NCI-H2227 (cell line): Measurements from ENCODE around the gene PGLYRP3.
A peak's percentile ranks its signal among the peaks of the same experiment; 100 is the strongest.

Experiments used
- DNase-seq: peaks from one replicate; lab custom pipeline; 2025; ENCODE audit not compliant: unreplicated experiment; lab: John Stamatoyannopoulos, UW

PGLYRP3 gene, protein sequence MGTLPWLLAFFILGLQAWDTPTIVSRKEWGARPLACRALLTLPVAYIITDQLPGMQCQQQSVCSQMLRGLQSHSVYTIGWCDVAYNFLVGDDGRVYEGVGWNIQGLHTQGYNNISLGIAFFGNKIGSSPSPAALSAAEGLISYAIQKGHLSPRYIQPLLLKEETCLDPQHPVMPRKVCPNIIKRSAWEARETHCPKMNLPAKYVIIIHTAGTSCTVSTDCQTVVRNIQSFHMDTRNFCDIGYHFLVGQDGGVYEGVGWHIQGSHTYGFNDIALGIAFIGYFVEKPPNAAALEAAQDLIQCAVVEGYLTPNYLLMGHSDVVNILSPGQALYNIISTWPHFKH

DNA sequence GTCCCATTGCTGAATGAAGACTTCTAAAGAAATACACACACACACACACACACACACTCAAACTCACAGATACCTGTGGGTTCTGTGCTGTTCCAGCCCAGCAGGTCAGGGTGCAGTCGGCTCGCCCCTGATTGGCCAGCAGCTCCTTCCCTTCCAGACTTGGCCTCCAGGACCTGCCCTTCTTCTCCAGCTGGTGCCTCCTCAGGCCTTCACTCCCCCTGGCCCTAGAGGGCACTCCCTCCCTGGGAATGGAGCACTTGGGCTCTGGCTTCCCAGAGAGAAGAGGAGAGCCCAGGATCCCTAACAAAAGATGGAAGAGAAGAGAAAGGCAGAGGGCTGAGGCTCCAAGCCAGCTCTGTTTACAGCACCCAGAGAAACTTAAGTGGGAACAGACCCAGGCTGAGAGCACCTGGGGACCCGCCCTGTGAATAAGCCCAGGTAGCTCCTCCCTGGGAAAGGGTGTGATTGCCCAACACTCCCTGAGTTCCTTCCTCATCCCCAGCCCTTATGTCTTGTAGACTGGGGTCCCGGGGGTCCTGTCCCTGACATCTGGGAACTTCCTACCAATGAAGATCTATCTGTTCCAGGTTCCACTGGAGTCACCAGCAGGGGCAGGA is at the start of gene PGLYRP3:
TSS of gene PGLYRP3 (minus strand) at position 383 of the 617 bp plus-strand sequence. CDS start 2,287 bp downstream, outside the sequence.
- no peak for DNase-seq

GRCh38 chr1:153362187-153362775 is 49.5 kb upstream of the PGLYRP3 start:
- DNase-seq: no peak

DNA sequence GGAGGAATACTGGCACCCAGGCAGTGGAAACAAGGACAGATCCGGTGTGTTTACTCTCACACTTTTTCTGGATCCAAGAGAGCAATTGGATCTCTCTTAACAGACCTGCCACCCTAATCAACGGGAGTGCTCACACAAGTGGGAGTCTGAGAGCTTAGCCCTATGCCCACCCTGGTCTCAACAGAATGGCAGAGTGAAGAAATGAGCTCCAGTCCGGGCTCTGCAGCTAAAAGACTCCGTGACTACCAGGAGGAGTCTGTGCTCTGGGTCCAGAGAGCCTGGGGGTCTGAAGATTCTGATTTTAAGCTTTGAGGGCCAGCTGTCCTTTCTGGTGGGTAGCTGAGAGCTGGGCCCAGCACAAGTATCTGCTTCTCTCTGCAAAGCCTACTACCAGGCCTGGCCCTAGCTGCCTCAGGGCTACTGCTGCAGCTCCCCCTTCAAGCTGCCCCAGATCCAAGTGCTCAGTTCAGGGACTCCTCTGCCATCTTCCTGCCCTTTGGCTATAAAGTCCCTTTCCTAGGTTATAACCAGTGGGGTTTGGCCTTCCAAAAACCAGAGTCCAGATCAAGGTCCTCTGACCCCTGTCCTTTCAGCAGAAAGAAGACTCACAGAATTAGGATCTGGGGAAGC is 48.8 kb upstream of the PGLYRP3 start:
- no peak for DNase-seq

DNA sequence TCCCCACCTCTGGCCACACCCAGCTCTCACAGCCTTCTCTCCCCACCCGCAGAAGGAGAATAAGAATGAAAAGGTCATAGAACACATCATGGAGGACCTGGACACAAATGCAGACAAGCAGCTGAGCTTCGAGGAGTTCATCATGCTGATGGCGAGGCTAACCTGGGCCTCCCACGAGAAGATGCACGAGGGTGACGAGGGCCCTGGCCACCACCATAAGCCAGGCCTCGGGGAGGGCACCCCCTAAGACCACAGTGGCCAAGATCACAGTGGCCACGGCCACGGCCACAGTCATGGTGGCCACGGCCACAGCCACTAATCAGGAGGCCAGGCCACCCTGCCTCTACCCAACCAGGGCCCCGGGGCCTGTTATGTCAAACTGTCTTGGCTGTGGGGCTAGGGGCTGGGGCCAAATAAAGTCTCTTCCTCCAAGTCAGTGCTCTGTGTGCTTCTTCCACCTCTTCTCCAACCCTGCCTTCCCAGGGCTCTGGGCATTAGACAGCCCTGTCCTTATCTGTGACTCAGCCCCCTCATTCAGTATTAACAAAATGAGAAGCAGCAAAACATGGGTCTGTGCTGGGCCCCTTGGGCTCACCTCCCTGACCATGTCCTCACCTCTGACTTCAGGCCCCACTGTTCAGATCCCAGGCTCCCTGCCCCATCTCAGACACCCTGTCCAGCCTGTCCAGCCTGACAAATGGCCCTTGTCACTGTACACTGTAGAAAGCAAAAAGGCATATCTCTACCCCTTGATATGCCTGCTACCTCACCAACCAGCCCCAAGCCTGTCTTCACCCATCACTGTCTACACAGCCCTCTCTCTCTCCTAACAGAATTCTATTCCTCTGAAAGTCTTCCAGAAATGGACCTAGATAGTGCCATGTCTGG is 48.1 kb upstream of the PGLYRP3 start:
- DNase-seq: no peak

DNA sequence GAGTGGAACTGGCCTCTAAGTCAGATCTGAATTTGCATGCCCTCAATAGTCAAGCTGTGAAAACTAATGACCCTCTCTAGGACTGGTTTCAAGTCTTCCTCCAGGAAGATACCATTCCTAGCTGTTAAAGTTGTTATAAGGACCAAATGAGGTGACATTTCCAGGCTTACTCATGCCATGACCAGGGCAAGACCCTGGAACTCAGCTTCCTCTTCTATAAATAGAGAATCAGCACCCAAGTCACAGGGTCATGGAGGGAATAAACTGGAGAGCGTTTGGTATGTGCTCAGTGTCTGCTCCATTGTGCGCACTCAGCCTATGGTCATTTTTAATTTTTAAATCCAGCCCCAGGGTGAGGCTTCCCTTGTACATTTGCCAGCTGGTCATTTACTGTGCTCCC is 47.4 kb upstream of the PGLYRP3 start:
- no peak for DNase-seq

- DNase-seq: no peak
Measured at GRCh38 chr1:153359241-153359640, 46.5 kb upstream of the PGLYRP3 start.

DNA sequence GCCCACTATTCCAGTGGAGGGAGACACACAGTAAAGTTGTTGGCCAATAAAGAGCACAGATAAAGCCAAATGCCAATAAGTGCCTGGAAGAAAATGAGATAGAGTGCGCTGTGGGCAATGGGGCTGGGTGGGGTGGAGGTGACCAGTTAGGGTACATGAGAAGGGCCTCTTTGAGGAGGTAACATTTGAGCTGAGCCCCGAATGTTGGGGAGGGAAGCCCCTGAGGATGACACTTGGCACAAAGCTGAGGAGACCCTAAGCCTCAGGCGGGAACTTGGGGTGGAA is 45.9 kb upstream of the PGLYRP3 start:
- no peak for DNase-seq

DNA sequence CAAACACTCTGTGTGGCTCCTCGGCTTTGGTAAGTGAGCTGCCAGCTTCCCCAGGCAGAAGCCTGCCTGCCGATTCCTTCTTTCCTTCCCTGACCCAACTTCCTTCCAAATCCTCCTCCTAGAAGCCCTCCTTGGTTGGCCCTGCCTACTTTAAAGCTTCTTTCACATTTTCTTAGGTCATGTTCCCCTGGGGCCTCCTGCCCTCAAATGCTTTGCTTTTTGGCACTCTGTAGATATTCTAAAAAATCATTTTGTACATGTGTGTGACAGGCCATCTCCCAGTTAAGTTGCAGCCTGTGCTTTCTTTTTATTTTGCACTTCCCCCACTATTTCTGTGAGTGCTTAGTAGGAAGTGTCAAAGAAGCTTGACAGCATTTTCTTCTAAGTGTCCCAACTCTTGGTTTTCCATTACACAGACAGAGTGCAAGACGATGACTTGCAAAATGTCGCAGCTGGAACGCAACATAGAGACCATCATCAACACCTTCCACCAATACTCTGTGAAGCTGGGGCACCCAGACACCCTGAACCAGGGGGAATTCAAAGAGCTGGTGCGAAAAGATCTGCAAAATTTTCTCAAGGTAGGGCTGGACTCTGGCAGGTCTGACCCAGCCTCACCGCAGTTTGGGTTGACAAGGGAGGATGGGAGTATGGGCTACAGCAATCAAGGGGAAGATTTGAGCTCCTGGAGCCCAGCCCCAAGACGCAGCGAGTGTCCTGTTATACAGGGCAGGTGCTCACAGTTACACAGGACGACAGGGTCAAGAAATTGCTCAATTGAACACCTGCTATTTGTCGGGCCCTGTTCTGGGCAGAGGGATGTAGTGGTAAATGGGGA is 45.3 kb upstream of the PGLYRP3 start, which contains the start of gene S100A9:
TSS of gene S100A9 (plus strand) at position 2 of the 838 bp plus-strand sequence. CDS start at position 432, 430 bp downstream.
- DNase-seq: no peak

DNA sequence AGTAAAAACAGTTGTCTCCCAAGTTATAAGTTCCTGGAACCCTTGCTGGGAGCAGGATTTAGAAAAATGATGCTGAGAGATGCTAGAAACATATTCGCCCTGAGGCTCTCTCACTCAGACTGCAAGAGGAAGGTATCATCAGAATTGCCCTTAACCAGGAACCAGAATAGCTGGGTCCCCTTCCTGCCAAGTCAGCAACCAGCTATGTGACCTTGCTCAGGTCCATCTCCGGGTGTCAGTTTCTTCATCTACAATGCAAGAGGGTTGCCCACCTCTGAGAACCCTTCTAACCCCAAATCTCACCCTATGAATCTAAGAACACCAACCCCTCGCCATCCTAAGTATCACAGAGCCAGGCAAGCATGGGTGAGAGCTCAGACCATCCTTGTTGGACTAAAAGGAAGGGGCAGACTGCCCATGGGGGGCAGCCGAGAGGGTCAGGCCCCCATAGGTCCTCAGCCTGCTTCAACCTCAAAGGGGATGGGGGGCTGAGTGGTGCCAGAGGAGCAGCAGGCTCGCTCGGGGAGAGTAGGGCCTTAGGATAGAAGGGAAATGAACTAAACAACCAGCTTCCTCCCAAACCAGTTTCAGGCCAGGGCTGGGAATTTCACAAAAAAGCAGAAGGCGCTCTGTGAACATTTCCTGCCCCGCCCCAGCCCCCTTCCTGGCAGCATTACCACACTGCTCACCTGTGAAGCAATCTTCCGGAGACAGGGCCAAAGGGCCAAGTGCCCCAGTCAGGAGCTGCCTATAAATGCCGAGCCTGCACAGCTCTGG is 44.5 kb upstream of the PGLYRP3 start:
- DNase-seq: no peak

GRCh38 chr1:153356392-153357075 is 43.8 kb upstream of the PGLYRP3 start:
- DNase-seq: no peak

GRCh38 chr1:153355445-153356071 is 42.8 kb upstream of the PGLYRP3 start:
- DNase-seq: peak; percentile 27

DNA sequence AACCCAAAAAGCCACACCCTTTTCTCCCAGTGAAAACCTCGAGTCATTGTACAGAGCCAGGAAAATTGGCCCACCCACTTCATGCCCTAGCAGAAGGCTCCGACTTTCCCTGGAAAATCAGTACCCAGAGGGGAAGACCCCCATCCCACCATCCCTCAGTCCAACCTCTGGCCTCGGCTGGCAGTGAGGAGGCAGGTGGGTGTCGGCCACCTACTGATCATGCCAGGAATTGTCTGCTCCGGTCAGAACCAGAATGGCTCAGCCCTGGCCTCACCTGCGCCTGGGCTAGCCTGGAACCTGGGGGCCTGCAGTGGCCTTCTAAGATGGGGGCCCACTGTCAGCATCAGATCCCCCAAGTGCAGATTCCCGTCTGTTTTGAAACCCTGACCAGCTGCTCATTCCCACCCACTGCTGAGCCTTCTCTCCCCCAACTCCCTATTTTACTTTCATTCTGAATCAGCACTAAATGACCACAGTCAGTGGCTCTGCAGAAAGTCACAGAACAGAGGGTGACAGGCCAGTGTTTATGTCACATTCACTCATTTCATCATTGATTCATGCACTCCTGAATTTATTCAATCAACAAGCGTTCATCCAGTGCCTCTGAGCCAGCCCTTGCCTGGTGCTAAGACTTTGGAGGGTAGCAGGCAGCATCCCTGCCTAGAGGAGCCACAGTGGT is 41.9 kb upstream of the PGLYRP3 start:
- no peak for DNase-seq

DNA sequence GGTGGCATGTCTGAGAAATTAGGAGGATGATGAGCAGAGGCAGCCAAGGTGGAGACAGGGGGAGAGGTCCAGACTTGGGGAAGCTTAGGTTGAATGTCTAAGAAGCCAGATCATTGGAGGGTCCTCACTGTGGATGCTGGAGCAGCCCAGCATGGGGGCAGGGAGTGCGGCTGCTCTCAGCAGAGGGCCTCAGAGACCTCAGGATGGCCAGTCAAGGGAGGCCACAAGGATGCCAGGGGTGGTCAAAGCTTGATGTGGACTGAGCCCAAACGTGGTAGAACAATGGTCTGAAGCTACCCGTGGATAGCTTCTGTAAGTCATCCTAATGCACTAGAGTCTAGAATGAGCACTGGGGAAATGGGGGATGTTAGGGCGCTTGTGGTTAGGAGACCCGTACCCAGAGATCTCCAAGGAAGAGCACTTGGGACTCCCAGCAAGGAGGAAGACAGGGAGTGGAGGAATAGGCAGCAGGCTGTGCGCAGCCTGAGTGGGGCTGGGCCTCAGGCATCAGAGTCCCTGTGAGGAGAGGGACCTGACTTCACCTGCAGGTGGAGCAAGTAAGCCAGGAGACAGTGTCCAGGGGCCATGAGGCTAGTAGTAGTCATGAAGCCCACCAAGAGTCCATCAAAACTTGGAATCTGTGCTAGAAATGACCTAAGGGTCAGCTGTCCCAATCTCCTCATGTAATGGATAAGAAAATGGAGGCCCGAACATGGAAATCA is 40.6 kb upstream of the PGLYRP3 start:
- DNase-seq: peak; percentile 29

- peak; percentile 79 for DNase-seq
Measured at GRCh38 chr1:153352523-153352922, 39.8 kb upstream of the PGLYRP3 start.

GRCh38 chr1:153350321-153350957 is 37.7 kb upstream of the PGLYRP3 start:
- no peak for DNase-seq
